H9 (cell line): ENCODE data around the gene GPR153. TPM values are rescaled to one million over a fixed set of nuclear protein-coding genes. Genes with fewer than 3 reads are reported as not detected.
A peak's percentile ranks its signal among the peaks of the same experiment; 100 is the strongest.

Experiments used
- DNase-seq: peaks from one replicate; pipeline ENCODE4 v3.0.0-alpha.2; 2017
- H2AFZ ChIP-seq: one replicate; pipeline ENCODE4 v1.6.1; 2013; ENCODE audit warnings: mild to moderate bottlenecking, low read length, control low read depth, moderate library complexity
- H2AK5ac ChIP-seq: 2 replicates; pipeline ENCODE4 v1.6.1; 2013; ENCODE audit warnings: low read length, control low read depth, mixed read lengths; ENCODE audit not compliant: insufficient read length
- H2BK120ac ChIP-seq: one replicate; pipeline ENCODE4 v1.6.1; 2013; ENCODE audit warnings: low read depth, mild to moderate bottlenecking, low read length, control low read depth, inconsistent platforms; ENCODE audit not compliant: poor library complexity, severe bottlenecking
- H2BK12ac ChIP-seq: 2 replicates; pipeline ENCODE4 v1.6.1; 2013; ENCODE audit warnings: low read length, control low read depth, mixed read lengths, low read depth; ENCODE audit not compliant: insufficient read length
- H2BK15ac ChIP-seq: 2 replicates; pipeline ENCODE4 v1.6.1; 2013; ENCODE audit warnings: low read depth, low read length, control low read depth
- H2BK20ac ChIP-seq: one replicate; pipeline ENCODE4 v1.6.1; 2013; ENCODE audit warnings: low read depth, mild to moderate bottlenecking, low read length, control low read depth, inconsistent platforms; ENCODE audit not compliant: poor library complexity, severe bottlenecking
- H2BK5ac ChIP-seq: 2 replicates; pipeline ENCODE4 v1.6.1; 2013; ENCODE audit warnings: low read length, control low read depth, mixed read lengths; ENCODE audit not compliant: insufficient read length
- H3K14ac ChIP-seq: 2 replicates; pipeline ENCODE4 v1.6.1; 2013; ENCODE audit warnings: low read length, control low read depth; ENCODE audit not compliant: insufficient read depth
- H3K18ac ChIP-seq: 2 replicates; pipeline ENCODE4 v1.6.1; 2013; ENCODE audit warnings: low read depth, mild to moderate bottlenecking, mixed read lengths, low read length, control low read depth; ENCODE audit not compliant: insufficient read length
- H3K23ac ChIP-seq: 2 replicates; pipeline ENCODE4 v1.6.1; 2013; ENCODE audit warnings: low read length, control low read depth, mixed read lengths, low read depth; ENCODE audit not compliant: insufficient read length
- H3K23me2 ChIP-seq: 2 replicates; pipeline ENCODE4 v1.6.1; 2013; ENCODE audit warnings: low read depth, mild to moderate bottlenecking, mixed read lengths, low read length, control low read depth; ENCODE audit not compliant: insufficient read length, poor library complexity, severe bottlenecking
- H3K27ac ChIP-seq: 2 replicates; pipeline ENCODE4 v1.5.1; 2013; ENCODE audit warnings: low read length, control low read depth, mixed read lengths, low read depth; ENCODE audit not compliant: insufficient read length
- H3K27me3 ChIP-seq: 2 replicates; pipeline ENCODE4 v1.6.1; 2013; ENCODE audit warnings: low read length, control low read depth, inconsistent platforms; ENCODE audit not compliant: insufficient read depth
- H3K4ac ChIP-seq: 2 replicates; pipeline ENCODE4 v1.6.1; 2013; ENCODE audit warnings: low read depth, mild to moderate bottlenecking, control low read depth, inconsistent platforms, low read length, moderate library complexity
- H3K4me1 ChIP-seq: 2 replicates; pipeline ENCODE4 v1.6.1; 2013; ENCODE audit warnings: low read length, control low read depth, inconsistent platforms; ENCODE audit not compliant: insufficient read depth
- H3K4me2 ChIP-seq: 2 replicates; pipeline ENCODE4 v1.6.1; 2013; ENCODE audit warnings: low read length, control low read depth, mixed read lengths; ENCODE audit not compliant: insufficient read length, insufficient read depth
- H3K56ac ChIP-seq: 2 replicates; pipeline ENCODE4 v1.6.1; 2013; ENCODE audit warnings: low read depth, mild to moderate bottlenecking, mixed read lengths, low read length, control low read depth; ENCODE audit not compliant: insufficient read length
- H3K79me1 ChIP-seq: 2 replicates; pipeline ENCODE4 v1.6.1; 2013; ENCODE audit warnings: low read depth, mild to moderate bottlenecking, moderate library complexity, low read length, control low read depth, inconsistent platforms; ENCODE audit not compliant: insufficient read depth, poor library complexity, severe bottlenecking
- H3K79me2 ChIP-seq: 2 replicates; pipeline ENCODE4 v1.6.1; 2013; ENCODE audit warnings: low read length, control low read depth, inconsistent platforms; ENCODE audit not compliant: insufficient read depth
- H3K9ac ChIP-seq: 2 replicates; pipeline ENCODE4 v1.6.1; 2013; ENCODE audit warnings: low read length, control low read depth, mixed read lengths; ENCODE audit not compliant: insufficient read length; ENCODE audit errors: extremely low read depth
- H3K9me3 ChIP-seq: one replicate; pipeline ENCODE4 v1.6.1; 2013; ENCODE audit warnings: low read depth, low read length, inconsistent platforms; ENCODE audit not compliant: control insufficient read depth
- H3T11ph ChIP-seq: one replicate; pipeline ENCODE4 v1.6.1; 2013; ENCODE audit warnings: mild to moderate bottlenecking, low read length, control low read depth, inconsistent platforms
- H4K20me1 ChIP-seq: one replicate; pipeline ENCODE4 v1.6.1; 2013; ENCODE audit not compliant: control insufficient read depth, insufficient read length, insufficient read depth
- H4K5ac ChIP-seq: 2 replicates; pipeline ENCODE4 v1.6.1; 2013; ENCODE audit warnings: low read depth, mild to moderate bottlenecking, mixed read lengths, low read length, control low read depth; ENCODE audit not compliant: insufficient read length
- H4K8ac ChIP-seq: replicated peaks from 2 replicates; pipeline ENCODE4 v1.6.1; 2013; ENCODE audit warnings: low read length, control low read depth, mixed read lengths, low read depth; ENCODE audit not compliant: insufficient read length
- H4K91ac ChIP-seq: 2 replicates; pipeline ENCODE4 v1.6.1; 2013; ENCODE audit warnings: low read depth, mild to moderate bottlenecking, moderate library complexity, mixed read lengths, low read length, control low read depth; ENCODE audit not compliant: insufficient read length
- H3K27ac Mint-ChIP-seq, 3 experiments: 2 replicates in 2 of 3; 3 replicates in 1 of 3; pipeline ENCODE4 v1.8.0; 2020 to 2021; ENCODE audit warnings: mixed read lengths in 3 of 3, mild to moderate bottlenecking in 1 of 3, moderate library complexity in 1 of 3
- H3K27me3 Mint-ChIP-seq: 2 replicates; pipeline ENCODE4 v1.8.0; 2021; ENCODE audit warnings: low read depth, mild to moderate bottlenecking, moderate library complexity, mixed read lengths
- H3K36me3 Mint-ChIP-seq, 3 experiments: 2 replicates in 2 of 3; 3 replicates in 1 of 3; pipeline ENCODE4 v1.8.0; 2020 to 2021; ENCODE audit warnings: low read depth in 3 of 3, mixed read lengths in 3 of 3; ENCODE audit not compliant: insufficient read depth in 1 of 3
- H3K4me1 Mint-ChIP-seq, 2 experiments: 2 replicates each; pipeline ENCODE4 v1.8.0; 2020; ENCODE audit warnings: mixed read lengths in 2 of 2
- H3K4me3 Mint-ChIP-seq, 2 experiments: 2 replicates in 1 of 2; 3 replicates in 1 of 2; pipeline ENCODE4 v1.8.0; 2020 to 2021; ENCODE audit warnings: mild to moderate bottlenecking in 2 of 2, mixed read lengths in 2 of 2, moderate library complexity in 1 of 2
- H3K9me3 Mint-ChIP-seq, 2 experiments: 2 replicates in 1 of 2; 3 replicates in 1 of 2; pipeline ENCODE4 v1.8.0; 2020; ENCODE audit warnings: mild to moderate bottlenecking in 2 of 2, mixed read lengths in 2 of 2, moderate library complexity in 1 of 2
- WGBS: extraction: QIAGEN DNeasy Blood & Tissue Kit; methylation state at CpG from one replicate; pipeline ENCODE4 v1.1.7; 2013; ENCODE audit warnings: missing lambda C conversion rate, low lambda C conversion rate, mixed read lengths; ENCODE audit not compliant: insufficient read length; ENCODE audit errors: extremely low coverage; 5-methylcytosine and 5-hydroxymethylcytosine counted together
- total RNA-seq: library from RNA; stranded (reverse); gene quantifications from 2 replicates; pipeline ENCODE4 v1.2.1, GENCODE V29; 2021
- TF ChIP-seq, protein P1 (sequence below): fragments of 200-600 bp; sonication (generic); conservative IDR thresholded peaks from 3 replicates; pipeline ENCODE4 v1.8.0; 2021; ENCODE audit warnings: antibody characterized with exemption, mild to moderate bottlenecking

Gene GPR153
- total RNA-seq, 1 experiment from 2014 or later, result 8.9 TPM

DNA sequence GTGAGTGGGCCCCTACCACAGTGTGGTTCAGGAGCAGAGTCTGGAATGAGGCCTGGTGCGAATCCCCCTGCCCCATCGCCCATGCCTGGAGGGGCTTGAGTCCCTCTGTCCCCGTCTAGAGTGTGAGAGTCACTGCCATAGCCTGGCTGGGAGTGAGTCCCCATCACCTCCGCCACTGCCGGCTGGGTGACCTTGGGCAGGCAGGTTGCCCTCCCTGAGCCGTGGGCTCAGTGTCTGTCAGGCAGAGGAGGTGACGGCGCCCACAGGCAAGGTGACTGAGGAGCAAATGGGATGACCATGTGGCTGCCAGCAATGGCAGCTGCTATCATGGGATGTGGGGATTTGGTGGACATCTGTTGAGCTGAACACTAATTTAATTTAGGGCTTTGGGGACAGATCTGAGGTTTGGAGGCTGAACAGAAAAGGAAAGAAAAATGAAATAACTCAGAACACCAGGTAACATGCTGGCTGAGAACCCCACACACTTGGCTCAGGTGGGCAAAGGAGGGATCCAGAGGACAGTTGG is 38.1 kb upstream of the GPR153 start:
- Mint-ChIP-seq H3K4me1 (no peaks in the 10 kb centered on the region), H3K27me3 (no peaks in the 10 kb centered on the region; the same call in 1 of the 2 replicates), H3K27ac (peak overlapping the region in 2 of 3 experiments; percentile 54 to 89; a peak in 3 of 7 replicates), H3K36me3 (peaks cover 14 to 26% (median 18%) of the 10 kb centered on the region in 3 experiments; a peak in 6 of 7 replicates), H3K9me3 (no peaks in the 10 kb centered on the region), H3K4me3 (no peak overlapping the region)
- H4K5ac ChIP-seq, result no peak overlapping the region
- H2BK15ac ChIP-seq, result no peak overlapping the region
- H3K9me3 ChIP-seq, result no peaks in the 10 kb centered on the region
- no peak overlapping the region for H3K27ac ChIP-seq
- no peak overlapping the region for H2BK20ac ChIP-seq
- H3K4me1 ChIP-seq, result no peaks in the 10 kb centered on the region
- no peak overlapping the region for H3K9ac ChIP-seq
- no peak overlapping the region for H2BK5ac ChIP-seq
- no CpG with 5 or more reads among the region's 8 CpGs for WGBS
- H3K56ac ChIP-seq, result no peak overlapping the region
- H4K20me1 ChIP-seq, result no peaks in the 10 kb centered on the region
- no peak overlapping the region for H3K18ac ChIP-seq
- no peak overlapping the region for H2BK12ac ChIP-seq
- no peak overlapping the region for H3K23ac ChIP-seq
- no peaks in the 10 kb centered on the region for H3K27me3 ChIP-seq
- H2AK5ac ChIP-seq, result no peak overlapping the region
- H3K4ac ChIP-seq, result no peak overlapping the region
- no peak overlapping the region for H3K4me2 ChIP-seq
- no peak overlapping the region for H3K14ac ChIP-seq
- H3K79me1 ChIP-seq, result no peaks in the 10 kb centered on the region
- no peak for DNase-seq
- no peak overlapping the region for H2BK120ac ChIP-seq
- H4K8ac ChIP-seq, result no peak overlapping the region
- no peaks in the 10 kb centered on the region for H3K79me2 ChIP-seq
- H2AFZ ChIP-seq, result no peak overlapping the region
- no peak overlapping the region for H3T11ph ChIP-seq
- TF ChIP-seq, protein P1, sequence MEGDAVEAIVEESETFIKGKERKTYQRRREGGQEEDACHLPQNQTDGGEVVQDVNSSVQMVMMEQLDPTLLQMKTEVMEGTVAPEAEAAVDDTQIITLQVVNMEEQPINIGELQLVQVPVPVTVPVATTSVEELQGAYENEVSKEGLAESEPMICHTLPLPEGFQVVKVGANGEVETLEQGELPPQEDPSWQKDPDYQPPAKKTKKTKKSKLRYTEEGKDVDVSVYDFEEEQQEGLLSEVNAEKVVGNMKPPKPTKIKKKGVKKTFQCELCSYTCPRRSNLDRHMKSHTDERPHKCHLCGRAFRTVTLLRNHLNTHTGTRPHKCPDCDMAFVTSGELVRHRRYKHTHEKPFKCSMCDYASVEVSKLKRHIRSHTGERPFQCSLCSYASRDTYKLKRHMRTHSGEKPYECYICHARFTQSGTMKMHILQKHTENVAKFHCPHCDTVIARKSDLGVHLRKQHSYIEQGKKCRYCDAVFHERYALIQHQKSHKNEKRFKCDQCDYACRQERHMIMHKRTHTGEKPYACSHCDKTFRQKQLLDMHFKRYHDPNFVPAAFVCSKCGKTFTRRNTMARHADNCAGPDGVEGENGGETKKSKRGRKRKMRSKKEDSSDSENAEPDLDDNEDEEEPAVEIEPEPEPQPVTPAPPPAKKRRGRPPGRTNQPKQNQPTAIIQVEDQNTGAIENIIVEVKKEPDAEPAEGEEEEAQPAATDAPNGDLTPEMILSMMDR, result no peak
- H4K91ac ChIP-seq, result no peak overlapping the region
- no peaks in the 10 kb centered on the region for H3K23me2 ChIP-seq
